Measurements from ENCODE around the gene ERF.
A peak's percentile ranks its signal among the peaks of the same experiment; 100 is the strongest.

Gene ERF

GRCh38 chr19:42286349-42287016 lies 31.6 kb upstream of the ERF start:
- DNase-seq: no peak

DNA sequence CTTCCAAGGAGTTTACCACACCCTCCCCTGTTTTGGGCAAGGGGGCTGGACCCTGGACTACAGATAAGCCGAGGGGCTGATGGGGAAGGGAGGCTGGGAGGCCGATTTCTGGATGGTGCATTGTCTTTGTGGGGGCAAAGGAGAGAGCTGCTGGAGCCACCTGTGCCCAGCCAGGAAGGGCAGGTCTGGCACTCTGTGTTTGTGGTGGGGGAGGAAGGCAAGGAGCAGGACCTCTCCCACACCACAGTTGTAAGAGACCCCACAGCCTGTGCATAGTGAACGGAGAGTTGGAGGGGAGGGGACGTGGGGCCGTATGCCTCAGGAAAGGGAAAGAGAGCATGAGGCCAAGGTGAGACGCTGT lies 31.0 kb upstream of the ERF start:
- no peak for DNase-seq

GRCh38 chr19:42285541-42285941 lies 30.6 kb upstream of the ERF start:
- DNase-seq: no peak

GRCh38 chr19:42284591-42285341 lies 29.8 kb upstream of the ERF start:
- peak; percentile 65 for DNase-seq

GRCh38 chr19:42284066-42284501 lies 29.2 kb upstream of the ERF start:
- DNase-seq: peak; percentile 96

DNA sequence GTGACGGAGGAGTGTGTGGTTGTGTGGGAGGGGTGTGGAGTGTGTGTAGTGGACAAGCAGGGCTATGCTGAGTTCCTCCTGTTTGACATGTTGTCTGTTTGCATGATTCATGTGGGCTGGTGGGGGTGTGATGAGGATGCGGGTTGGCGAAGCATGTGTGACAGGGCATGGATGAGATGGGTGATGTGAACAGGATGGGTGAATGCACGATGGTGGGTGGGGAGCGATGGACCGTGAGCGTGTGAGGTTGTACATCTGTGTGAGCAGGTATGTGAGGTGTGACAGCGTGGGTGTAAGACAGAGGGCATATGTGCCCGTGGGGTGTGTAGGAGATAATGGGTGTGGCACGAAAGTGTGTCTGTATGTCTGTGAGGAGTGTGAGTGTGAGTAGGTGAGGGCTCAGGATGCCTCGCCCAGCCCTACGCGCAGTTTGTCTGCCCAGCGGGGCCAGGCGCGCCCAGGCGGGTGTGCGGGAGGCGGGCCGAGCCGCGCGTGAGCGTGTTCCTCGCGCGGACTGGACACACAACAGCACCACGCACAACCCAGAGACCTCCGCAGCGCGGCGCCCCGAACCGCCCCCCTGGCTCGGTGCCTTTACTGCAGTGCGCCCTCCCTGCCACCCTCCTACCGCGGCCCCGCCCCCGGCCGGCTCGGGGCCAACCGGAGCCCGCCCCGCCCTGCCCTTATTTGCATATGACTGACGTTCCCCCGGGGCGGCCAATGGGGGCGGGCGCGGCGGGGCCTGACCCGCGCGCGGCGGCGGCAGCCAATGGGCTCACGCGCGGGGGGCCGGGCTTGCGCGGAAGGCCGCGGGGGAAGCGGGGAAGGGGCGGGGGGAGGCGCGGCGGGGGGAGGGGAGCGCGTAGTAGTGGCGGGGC lies 28.5 kb upstream of the ERF start:
- DNase-seq: peak; percentile 99

DNA sequence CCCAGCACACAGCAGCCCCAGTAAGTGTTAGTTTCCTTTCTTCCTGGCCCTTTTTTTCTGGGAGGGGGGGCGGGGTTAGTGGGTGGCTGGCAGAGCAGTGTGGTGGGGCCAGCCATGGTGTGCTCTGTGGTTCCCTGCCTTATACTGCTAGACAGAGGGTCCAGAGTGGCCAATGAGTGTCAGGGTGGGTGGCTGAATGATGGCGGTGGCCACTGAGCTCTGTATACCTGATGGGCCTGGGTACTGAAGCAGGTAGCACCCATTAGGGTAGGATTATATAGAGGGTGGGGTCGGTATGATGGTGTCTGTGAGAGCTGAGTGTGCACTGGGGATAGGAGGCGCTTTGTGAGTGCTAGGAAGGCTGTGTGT lies 27.9 kb upstream of the ERF start:
- DNase-seq: no peak

DNA sequence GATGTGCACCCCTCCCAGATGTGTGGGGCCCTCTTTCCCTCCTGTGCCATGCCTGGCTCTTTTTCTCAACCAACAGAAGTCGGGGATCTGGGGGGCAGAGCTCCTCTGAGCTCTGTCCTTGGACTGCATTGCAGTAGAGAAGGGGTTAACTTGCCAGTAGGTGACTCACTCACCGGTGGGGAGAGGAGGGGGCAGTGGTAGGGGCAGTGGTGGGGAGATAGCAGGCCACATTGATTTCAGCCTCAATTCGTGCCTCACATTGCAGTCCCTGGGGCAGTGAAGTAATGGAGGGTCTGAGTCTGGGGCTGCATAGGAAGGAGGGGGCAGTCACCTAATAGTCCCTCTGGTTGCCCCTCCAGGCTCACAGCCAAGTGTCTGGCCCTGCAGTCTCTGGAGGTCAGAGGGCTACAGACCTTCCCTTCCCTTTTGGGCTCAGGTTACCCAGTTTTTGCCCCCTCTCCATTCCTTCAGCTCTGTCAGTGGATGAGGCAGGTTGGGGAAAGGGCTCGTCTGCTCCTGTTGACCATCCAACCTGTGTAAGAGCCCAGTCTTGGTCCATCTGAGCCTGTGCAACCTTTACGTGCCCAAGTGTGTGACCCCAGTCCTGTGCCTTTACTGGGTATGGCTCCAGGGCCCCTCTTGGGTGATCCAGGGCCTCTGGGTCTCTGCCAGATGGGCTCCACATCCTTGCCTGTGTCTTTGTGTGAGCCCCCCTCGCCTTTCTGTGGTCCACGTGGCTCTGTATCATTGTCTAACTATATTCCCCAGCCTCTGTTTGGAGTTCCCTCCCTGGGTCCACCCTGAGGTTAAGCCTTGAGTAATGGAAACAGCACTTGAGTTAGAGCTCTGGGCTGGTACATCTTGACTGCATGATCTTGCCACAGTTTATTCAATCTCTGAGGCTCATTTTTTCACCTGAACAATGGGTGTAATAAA lies 27.2 kb upstream of the ERF start:
- peak; percentile 97 for DNase-seq

GRCh38 chr19:42281146-42281826 lies 26.4 kb upstream of the ERF start:
- DNase-seq: peak; percentile 99

DNA sequence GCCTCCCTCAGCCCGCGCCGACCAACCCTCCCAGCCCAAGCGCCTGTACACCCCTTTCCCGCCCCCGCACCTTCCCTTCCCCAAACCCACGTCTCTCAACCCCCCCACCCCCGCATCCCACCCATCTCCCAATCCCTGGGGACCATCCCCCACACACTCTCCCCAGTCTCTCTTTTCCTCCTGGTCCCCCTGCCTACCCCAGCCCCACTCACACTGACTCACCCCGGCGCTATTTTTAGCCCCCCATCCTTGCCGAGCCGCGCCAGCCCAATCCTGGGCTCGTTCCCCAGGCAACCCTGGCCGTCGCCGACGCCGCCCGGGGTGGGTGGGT lies 25.9 kb upstream of the ERF start:
- DNase-seq: no peak

DNA sequence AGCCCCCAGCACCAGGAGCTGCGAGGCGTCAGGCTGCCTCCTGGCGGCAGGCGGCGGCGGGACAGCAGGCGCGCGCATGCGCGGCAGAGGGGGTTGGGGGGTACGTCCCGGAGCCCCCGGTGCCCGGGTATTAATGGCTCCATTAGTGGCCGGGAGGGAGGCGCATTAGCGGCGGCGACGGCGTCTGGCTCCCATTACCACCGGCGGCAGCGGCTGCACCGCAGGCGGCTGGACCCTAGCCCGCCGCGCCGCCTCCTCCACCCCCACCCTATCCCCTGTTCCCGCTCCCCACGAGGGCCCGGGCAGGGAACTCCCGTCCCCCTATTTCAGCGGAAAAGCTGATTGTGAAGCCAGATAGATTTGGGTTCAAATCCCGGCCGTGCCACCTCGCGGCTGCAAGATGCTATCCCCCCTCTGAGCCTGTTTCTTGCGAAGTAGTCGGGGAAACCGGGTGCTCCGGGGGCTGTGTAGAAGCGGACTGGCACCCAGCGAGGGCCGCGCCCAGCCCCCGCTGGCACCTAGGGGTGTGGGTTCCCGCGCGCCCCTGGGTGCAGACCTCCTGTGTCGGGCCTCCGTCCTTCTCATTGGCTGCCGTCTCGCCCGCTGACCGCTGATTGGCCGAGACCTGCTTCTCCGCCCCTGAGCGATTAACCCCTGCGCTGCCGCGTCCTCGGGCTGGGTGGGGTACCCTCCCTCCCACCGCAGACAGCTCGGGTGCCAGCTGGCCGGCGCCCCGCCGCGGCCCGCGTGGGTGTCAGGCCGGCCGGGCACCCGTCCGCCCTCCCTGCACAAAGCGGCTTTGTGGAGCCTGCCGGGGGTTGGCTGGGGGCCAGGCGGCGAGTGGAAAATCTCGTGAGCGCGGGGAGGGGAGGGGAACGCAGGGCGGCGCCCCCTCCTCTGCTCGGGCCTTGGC lies 25.2 kb upstream of the ERF start:
- peak; percentile 99 for DNase-seq

GRCh38 chr19:42279155-42279901 lies 24.4 kb upstream of the ERF start:
- no peak for DNase-seq

DNA sequence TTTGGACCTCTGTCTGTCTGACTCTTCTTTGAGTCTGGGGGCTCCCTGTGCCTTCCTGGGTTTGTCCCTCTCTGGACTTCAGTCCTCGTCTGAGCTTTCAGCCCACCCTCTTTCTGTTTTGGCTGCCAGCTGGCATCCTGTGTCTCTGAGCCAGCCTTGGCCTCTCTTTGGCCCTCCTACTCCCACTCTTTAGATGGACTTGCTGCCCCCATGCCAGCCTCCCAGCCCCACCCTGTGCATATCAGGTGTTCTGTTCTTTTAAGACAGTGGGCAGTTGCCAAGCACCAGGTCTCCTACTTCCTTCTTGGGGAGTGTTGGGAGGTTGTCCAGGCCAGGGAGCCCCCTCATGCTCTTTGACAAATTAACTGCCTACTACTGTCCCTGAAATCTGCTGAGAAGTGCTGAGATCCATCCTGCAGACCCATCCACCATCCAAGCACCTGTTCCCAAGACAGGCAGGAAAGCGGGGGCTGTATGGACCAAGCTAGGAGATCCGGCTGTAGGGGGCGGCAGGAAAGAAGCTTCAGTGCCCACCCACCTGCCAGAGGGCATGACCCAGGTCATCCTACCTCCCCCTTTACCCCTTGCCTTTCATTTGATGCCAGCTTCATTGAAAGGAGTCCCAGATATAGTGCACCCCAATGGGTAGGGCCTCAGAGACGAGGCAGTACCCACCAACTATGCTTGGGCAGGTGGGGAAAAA lies 23.7 kb upstream of the ERF start:
- DNase-seq: peak; percentile 81

DNA sequence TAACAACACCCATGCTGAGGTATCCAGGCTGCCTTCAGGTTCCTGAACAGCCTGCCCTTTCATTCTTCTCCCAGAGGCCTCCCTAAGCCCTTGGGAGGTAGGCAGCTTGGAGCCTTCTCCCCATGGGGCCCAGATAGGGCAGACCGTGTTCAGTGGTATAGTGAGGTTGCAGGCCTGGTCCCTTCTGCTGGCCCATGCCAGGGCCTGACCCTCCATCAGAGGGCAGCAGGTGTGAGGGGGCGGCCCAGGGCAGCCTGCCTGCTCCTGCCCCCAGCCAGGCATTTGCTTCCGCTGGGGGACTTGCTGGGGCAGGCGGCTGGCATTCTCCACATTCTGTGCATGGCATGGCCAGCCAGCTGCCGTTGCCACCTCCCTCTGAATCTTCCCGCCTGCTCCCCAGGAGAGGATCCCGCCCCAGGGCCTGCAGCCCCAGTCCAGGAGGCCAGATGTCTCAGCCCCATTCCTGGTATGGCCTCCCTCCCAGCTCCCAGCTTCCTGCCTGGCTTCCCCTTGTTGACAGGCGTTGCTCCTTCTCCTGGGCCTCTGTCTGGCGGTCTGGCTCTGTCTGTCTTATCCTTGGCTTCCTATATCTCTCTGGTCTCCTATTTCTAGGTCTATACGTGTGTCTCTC lies 23.0 kb upstream of the ERF start:
- DNase-seq: peak; percentile 95

GRCh38 chr19:42276821-42277220 lies 21.9 kb upstream of the ERF start:
- DNase-seq: peak; percentile 89

DNA sequence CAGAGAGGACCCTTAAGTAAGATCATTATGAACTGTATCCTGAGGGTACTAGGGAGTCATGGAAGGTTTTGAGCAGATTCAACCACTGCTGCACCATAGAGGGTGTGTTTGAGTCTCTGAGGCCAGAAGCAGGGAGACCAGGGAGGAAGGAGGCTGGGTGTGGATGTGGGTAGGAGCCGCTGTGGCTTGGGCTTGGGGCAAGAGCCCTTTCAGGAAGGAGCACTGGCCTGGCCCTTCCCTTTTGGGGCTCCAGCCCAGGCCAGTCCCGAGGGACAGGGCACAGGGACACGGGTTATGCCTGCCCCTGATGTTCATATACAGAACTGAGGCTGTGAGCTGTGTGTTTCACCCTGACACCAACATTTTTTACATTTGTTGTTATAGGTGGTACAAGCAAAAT lies 21.4 kb upstream of the ERF start:
- DNase-seq: no peak

DNA sequence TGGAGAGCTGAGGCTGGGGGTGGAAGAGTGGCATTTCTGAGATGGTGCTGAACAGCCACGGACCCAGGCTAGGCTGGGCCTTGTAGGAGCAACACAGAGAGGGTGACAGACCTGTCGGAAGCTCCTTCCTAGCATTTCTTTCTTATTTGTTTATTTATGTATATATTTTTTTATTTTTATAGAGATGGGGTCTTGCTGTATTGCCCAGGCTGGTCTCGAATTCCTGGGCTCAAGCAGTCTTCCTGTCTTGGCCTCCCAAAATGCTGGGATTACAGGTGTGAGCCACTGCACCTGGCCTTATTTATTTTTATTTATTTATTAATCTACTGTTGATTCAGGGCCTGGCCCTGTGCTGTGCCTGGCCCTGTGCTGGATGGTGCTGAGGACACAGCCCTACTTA lies 20.6 kb upstream of the ERF start:
- DNase-seq: no peak

- no peak for DNase-seq
Observed at GRCh38 chr19:42275103-42275502, 20.2 kb upstream of the ERF start.

GRCh38 chr19:42274065-42274682 lies 19.2 kb upstream of the ERF start:
- DNase-seq: no peak
